ENCODE results near the gene CCDC88A.
A peak's percentile ranks its signal among the peaks of the same experiment; 100 is the strongest.
"Not testable (repeated sequence)": the region's sequence is repeated elsewhere in the genome, so short reads cannot be mapped to it uniquely, and the experiment has no call there.

Gene CCDC88A

DNA sequence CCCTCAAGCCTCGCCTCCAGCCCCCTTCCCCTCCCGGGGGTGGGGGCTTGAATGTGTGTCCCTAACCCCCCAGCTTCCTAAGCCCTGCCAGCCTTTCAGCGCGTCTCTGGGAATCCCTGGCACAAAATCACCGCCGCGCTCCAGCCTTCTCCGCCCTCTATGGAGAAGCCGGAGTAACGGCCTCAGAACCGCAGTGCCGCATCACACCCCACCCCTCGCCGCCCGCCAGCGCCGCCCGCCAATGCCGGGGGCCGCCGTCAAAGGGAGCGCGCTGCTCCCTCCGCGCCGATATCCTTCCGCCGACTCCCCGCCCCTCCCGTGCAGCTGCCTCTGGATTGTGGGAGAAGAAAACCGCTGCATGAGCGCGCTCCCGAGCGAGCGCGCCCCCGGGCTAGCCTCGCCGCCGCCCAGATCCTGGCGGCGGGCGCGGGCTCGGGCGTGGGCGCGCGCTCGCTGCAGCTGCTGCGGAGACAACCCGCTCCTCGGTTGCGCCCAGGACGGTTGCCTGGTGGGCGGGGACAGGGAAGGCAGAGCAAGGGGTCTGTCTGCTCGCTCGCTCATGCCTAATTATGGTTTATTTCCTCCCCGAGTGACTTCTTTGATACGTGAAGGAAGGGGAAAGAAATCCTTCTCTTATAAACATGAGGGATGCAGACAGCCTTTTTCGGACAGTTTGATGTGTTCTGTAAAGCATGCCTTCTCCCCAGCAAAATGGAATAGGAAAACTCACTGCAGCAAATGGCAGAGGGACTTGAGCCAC, at the start of gene CCDC88A:
TSS of gene CCDC88A (minus strand) at position 178 of the 760 bp plus-strand sequence. CDS start 777 bp downstream, outside the sequence.
- DNase-seq (ENCODE audit: low read depth) = peak; percentile 82

DNA sequence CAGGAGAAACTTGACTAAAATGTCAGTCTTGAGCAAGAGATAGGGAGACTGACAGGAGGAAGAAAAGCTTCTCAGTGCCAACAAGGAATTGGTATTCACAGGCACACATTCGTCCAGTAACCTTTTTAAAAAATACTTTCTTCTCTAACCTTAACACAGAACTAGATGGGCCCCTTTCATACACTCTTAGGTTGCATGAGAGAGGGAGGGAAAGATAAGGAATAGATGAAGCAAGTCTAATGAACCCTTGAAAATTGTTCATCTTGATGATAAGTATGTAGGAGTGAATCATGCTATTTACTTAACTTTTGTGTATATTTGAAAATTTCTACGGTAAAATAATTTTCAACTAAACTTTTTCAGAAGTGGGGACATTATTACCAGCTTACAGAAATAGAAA, 42.0 kb upstream of the CCDC88A start:
- DNase-seq (ENCODE audit: low read depth) = no peak

DNA sequence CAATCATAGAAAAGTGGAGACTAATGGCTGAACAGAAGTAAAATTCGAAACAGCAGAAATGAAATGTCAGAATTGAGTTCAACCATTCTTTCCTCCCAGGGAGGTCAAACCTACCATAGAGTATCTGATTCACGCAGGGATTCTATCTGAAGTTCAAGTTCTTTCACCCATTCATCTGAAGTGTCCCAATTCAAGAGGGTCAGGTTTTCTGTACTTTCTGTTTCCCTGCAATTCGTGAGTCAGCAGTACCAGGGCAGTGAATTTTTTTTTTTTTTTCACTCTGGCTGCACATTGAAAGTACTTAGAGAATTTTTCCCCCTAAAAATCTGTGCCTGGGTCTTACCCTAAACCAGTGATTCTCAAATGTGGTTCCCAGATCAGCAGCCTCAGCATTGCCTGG, 40.9 kb upstream of the CCDC88A start:
- DNase-seq (ENCODE audit: low read depth) = no peak

- DNase-seq (ENCODE audit: low read depth) = no peak
Observed at GRCh38 chr2:55459714-55460274, 40.1 kb upstream of the CCDC88A start.

DNA sequence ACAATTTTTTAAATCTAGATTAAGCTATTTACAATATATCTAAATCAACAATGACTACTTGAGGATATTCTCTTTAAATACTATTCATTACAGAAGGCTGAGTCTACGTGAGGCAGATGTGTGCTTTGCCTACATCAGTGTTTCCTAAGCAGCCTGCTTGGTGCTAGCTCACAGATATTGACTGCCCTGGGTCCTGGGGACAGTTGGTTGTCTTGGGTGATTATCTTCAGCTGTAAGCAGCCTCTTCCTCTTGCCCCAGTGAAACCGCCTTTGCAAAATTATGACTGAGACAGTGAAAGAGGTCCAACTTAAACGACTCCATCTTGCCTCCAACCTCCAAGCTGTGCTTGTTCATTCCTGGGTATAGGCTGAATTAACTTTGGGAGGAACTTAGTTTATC, 39.6 kb upstream of the CCDC88A start:
- no peak for DNase-seq (ENCODE audit: low read depth)

DNA sequence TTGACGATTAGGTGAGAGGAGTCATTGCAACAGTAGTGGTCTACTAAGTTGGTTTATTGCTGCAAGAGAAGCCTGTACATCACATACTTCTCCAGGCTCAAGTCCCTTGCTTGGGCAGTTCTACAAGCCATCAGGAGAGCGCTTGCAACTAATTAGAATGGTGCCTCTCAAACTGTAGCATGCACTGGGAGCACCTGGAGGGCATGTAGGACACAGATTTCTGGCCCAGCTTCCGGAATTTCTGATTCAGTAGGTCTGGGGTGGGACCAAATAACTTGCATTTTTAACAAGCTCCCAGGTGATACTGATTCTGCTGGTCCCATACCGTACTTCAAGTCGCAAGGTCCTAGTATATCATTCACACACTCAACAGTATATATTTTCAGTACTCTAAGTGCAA, 34.5 kb upstream of the CCDC88A start:
- DNase-seq (ENCODE audit: low read depth) = no peak

DNA sequence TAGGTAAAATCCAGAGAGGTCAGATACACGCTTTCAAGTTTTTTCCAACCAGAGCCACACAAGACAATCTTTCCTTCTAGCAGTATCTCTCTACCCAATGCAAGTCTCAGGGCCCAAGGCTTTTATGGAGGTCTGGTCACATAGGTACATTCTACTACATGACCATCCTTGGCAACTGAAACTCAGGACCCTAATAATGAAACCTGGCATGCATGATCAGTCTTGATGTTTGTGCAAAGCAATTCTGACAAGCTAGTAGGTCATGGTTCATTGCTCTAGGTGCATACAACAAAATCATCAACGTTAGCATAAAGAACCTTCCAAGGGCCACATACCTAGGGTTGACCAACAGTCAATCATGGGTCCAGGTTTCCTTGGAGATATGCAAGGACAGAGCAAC, 33.2 kb upstream of the CCDC88A start:
- DNase-seq (ENCODE audit: low read depth) = no peak

GRCh38 chr2:55451699-55452098, 32.0 kb upstream of the CCDC88A start:
- no peak for DNase-seq (ENCODE audit: low read depth)

DNA sequence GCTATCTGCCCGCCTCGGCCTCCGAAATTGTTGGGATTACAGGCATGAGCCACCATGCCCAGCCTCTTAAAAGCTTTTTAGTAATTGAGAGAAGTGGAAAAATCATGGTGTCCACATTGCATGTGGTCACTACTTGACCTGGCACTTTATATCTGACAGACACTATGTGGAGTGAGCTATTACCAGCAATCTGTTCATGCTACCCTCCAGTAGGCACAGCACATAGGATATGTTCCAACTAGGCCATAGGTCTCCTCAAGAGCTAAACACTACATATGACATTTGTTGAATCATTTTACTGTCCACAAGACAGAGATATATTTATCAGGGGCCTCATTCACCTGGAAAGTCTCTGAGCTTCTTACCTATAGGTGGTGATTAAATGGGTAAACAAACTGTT, 30.4 kb upstream of the CCDC88A start:
- not testable (repeated sequence) for DNase-seq (ENCODE audit: low read depth)

DNA sequence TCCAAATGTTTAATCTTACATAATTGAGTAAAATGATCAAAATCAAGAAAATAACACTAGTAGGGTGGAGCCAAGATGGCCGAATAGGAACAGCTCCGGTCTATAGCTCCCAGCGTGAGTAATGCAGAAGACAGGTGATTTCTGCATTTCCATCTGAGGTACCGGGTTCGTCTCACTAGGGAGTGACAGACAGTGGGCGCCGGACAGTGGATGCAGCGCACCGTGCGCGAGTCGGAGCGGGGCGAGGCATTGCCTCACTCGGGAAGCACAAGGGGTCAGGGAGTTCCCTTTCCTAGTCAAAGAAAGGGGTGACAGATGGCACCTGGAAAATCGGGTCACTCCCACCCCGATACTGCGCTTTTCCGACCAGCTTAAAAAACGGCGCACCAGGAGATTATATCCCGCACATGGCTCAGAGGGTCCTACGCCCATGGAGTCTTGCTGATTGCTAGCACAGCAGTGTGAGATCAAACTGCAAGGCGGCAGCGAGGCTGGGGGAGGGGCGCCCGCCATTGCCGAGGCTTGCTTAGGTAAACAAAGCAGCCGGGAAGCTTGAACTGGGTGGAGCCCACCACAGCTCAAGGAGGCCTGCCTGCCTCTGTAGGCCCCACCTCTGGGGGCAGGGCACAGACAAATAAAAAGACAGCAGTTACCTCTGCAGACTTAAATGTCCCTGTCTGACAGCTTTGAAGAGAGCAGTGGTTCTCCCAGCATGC, 22.5 kb upstream of the CCDC88A start:
- DNase-seq (ENCODE audit: low read depth) = not testable (repeated sequence)

- DNase-seq (ENCODE audit: low read depth) = no peak
Observed at GRCh38 chr2:55441280-55441892, 21.7 kb upstream of the CCDC88A start.

GRCh38 chr2:55439101-55439397, 19.4 kb upstream of the CCDC88A start:
- no peak for DNase-seq (ENCODE audit: low read depth)

GRCh38 chr2:55438391-55439100, 18.9 kb upstream of the CCDC88A start:
- no peak for DNase-seq (ENCODE audit: low read depth)

DNA sequence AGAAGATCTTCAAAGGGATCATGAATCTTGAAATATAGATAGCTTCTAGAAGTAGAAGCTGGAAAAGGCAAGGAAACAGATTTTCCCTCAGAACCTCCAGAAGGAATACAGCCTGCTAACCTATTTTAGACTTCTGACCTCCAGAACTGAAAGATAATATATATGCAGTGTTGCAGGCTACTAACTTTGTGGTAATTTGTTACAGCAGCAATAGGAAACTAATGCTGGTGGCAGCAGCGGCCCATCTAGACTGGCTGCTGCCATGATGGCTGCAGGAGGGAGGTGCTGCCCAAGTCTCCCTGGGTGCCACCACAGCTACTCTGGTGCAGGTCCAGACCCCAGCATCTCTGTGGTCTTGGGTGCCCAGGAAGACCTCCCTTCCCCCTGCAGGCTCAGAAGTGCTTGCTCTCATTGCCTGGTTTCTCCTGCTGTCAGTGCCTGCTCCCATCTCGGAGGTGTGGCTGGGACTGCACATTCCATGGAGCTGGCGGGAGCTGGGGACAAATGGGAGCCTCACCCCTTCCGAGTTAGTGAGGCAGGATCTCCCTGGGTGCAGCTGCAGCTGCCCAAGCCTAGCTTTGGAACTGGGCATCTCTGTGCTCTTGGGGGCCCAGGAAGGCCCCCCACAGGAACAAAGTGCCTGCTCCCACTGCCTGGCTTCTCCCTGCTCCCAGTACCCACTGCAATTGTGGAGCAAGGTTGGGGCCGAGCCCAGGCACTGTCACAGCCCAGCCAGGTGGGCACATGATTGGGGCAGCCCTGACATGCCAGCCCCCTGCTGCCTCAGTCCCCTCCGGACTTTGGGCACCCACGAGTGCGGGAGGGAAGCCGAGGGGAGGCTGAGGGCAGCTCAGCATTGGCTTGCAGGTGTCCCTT, 18.1 kb upstream of the CCDC88A start:
- no peak for DNase-seq (ENCODE audit: low read depth)

- DNase-seq (ENCODE audit: low read depth) = no peak
Observed at GRCh38 chr2:55431982-55432627, 12.4 kb upstream of the CCDC88A start.

DNA sequence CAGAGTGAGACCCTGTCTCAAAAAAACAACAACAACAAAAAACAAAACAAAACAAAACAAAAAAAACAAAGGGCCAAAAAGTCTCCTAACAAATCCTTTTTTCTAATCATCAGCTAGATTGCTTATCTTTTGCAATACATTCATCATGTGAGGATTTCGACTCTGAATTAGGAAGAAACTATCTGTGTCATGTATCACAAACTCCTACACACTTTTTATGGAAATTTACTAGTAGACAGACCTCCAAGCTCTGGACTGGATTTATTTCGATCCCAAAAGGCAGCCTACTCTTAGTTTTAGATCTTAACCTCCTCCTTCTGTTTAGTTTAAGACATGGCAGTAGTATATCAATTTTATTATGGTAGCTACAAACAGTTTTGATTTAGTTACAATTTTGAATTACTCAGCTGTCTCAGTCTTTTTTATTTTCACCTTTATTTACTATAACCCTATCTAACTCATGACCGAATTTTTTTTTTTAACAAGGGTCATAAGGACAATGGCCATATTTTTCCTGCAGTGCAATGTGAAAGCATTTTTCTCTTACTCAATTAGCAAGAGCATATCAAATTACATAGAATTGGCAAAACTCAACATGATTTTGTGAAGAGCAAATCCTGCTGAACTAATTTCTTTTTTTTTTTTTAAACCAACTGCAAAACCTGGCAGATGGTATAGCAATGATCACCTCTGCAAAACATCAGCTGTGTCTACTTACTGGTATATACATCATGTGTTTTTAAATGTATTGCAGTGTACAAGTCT, 10.7 kb upstream of the CCDC88A start:
- no peak for DNase-seq (ENCODE audit: low read depth)

- DNase-seq (ENCODE audit: low read depth) = no peak
Observed at GRCh38 chr2:55428258-55428657, 8.6 kb upstream of the CCDC88A start.

DNA sequence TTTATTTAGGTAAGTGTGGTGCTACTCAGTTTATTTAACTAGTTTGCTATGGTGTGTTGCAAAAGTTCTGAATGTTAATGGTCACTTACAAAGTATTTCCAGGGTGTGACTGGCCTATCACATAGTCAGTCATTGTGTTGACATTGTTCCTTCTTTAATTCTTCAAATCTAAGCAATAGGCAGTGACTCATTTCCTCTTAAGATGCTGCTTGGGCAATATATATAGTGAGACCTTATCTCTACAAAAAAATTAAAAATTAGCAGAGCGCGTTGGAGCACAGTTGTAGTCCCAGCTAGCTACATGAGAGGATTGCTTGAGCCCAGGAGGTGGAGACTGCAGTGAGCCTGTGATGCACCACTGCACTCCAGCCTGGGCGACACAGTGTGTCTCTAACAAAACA, 5.8 kb upstream of the CCDC88A start:
- no peak for DNase-seq (ENCODE audit: low read depth)

DNA sequence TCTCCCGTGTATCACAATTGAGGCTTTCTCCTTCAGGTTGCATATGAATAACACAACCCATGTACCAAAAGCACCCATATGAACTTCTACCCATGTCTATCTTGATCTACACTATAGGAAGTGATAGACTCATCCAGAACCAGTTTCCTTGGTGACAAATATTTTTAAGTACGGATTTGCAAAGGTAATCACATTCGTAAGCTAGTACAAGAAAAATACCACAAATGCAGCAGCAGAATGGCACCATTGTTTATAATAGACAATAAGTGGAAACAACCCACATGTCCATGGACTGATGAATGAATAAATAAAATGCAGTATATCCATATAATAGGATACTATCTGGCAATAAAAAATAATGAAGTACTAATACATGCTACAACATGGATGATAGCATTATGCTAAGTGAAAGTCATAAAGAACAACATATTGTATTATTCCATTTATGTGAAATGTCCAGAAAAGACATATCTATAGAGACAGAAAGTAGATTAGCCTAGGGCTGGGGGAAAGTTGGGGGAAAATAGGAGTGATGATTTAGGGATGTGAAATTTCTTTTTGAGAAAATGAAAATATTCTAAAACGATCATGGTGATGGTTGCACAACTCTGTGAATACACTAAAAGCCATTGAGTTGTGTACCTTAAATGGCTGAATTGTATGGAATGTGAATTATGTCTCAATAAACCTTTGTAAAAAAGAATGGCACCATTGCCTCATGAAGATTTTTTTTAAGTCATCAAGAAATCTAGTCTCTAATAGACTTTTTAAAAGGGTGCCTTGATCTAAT, 3.4 kb upstream of the CCDC88A start:
- no peak for DNase-seq (ENCODE audit: low read depth)
